OCI-LY7 (cell line): ENCODE measurements around the gene TOX3.

ENCODE experiments used
- EZH2phosphoT487 ChIP-seq: fragments of 200-600 bp; sonication (generic); IDR thresholded peaks from 2 replicates; pipeline ENCODE4 v1.6.1; 2018; ENCODE audit warnings: low read depth, borderline replicate concordance, mild to moderate bottlenecking, mixed run types, antibody characterized with exemption, low read length, moderate library complexity, mixed read lengths
- TF ChIP-seq, protein P1 (sequence below): fragments of 200-600 bp; sonication (generic); conservative IDR thresholded peaks from 2 replicates; pipeline ENCODE4 v1.5.1; 2014; ENCODE audit warnings: mild to moderate bottlenecking, antibody characterized with exemption, low read length, moderate library complexity, mixed read lengths

GRCh38 chr16:52488837-52489289, 58.1 kb downstream of the TOX3 start:
- TF ChIP-seq, protein P1, sequence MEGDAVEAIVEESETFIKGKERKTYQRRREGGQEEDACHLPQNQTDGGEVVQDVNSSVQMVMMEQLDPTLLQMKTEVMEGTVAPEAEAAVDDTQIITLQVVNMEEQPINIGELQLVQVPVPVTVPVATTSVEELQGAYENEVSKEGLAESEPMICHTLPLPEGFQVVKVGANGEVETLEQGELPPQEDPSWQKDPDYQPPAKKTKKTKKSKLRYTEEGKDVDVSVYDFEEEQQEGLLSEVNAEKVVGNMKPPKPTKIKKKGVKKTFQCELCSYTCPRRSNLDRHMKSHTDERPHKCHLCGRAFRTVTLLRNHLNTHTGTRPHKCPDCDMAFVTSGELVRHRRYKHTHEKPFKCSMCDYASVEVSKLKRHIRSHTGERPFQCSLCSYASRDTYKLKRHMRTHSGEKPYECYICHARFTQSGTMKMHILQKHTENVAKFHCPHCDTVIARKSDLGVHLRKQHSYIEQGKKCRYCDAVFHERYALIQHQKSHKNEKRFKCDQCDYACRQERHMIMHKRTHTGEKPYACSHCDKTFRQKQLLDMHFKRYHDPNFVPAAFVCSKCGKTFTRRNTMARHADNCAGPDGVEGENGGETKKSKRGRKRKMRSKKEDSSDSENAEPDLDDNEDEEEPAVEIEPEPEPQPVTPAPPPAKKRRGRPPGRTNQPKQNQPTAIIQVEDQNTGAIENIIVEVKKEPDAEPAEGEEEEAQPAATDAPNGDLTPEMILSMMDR, result no peak
- TF ChIP-seq EZH2phosphoT487, result no peak
